Endothelial cell of umbilical vein (primary cell): ENCODE measurements around the gene SLC24A1. TPM values are rescaled to one million over a fixed set of nuclear protein-coding genes. Genes with fewer than 3 reads are reported as not detected.

Experiments used
- BruUV-seq: library from RNA; stranded (reverse); fragments of 400-500 nt; replicated peaks from 2 replicates; lab custom pipeline; 2021; lab: Mats Ljungman, UMichigan
- CTCF ChIA-PET: fragments of 300-600, 350-600 bp; sonication (Branson Sonifier 250); formaldehyde crosslinking; loops from one replicate; lab custom pipeline; 2021; ENCODE audit warnings: antibody characterized with exemption, inconsistent platforms; lab: Charles Lee
- POLR2A ChIA-PET: fragments of 300-600, 350-600 bp; sonication (Branson Sonifier 250); formaldehyde crosslinking; loops from one replicate; lab custom pipeline; 2021; ENCODE audit warnings: antibody characterized with exemption, inconsistent platforms; lab: Charles Lee
- DNase-seq: peaks from one replicate; pipeline ENCODE4 v3.0.0-alpha.2; 2011; ENCODE audit warnings: low read depth, low spot score
- FAIRE-seq: peaks from 2 replicates; lab custom pipeline; 2011; peaks lifted over from hg19 to GRCh38; lab: Jason Lieb, UNC
- H2AFZ ChIP-seq: 2 replicates; pipeline ENCODE4 v1.6.0; 2012; ENCODE audit warnings: low read depth, low read length, control low read depth, inconsistent platforms
- H3K27ac ChIP-seq: 2 replicates; pipeline ENCODE4 v1.5.1; 2011; ENCODE audit warnings: low read depth, mild to moderate bottlenecking, control low read depth, low read length, moderate library complexity; ENCODE audit not compliant: insufficient read depth
- H3K27me3 ChIP-seq, 2 experiments: 2 replicates each; pipeline versions ENCODE4 v1.6.0 to v1.6.1; 2011; ENCODE audit warnings: low read length in 2 of 2, mixed read lengths in 1 of 2; ENCODE audit not compliant: control insufficient read depth in 2 of 2, insufficient read depth in 2 of 2
- H3K36me3 ChIP-seq, 2 experiments: 2 replicates in 1 of 2; 3 replicates in 1 of 2; pipeline ENCODE4 v1.5.1; 2011; ENCODE audit warnings: low read length in 2 of 2, mild to moderate bottlenecking in 1 of 2, moderate library complexity in 1 of 2; ENCODE audit not compliant: control insufficient read depth in 2 of 2, insufficient read depth in 2 of 2; ENCODE audit errors: extremely low read depth in 1 of 2
- H3K4me1 ChIP-seq: 3 replicates; pipeline ENCODE4 v1.5.1; 2011; ENCODE audit warnings: mild to moderate bottlenecking, low read length; ENCODE audit not compliant: control insufficient read depth, insufficient read depth; ENCODE audit errors: extremely low read depth
- H3K4me2 ChIP-seq: 2 replicates; pipeline ENCODE4 v1.6.1; 2011; ENCODE audit warnings: low read length, control low read depth, mixed read lengths; ENCODE audit not compliant: insufficient read depth
- H3K4me3 ChIP-seq, 3 experiments: fragments of 200-600 bp in 1 of 3; sonication (generic), shearing (Covaris generic) in 1 of 3; replicated peaks in 1 of 3; 2 replicates each; pipeline ENCODE4 v1.5.1; 2011 to 2016; ENCODE audit warnings: control low read depth in 3 of 3, low read length in 3 of 3, mild to moderate bottlenecking in 2 of 3, inconsistent platforms in 1 of 3, low read depth in 1 of 3, moderate library complexity in 1 of 3; ENCODE audit not compliant: insufficient read depth in 1 of 3
- H3K79me2 ChIP-seq: 2 replicates; pipeline ENCODE4 v1.6.0; 2012; ENCODE audit warnings: low read length, inconsistent platforms; ENCODE audit not compliant: control insufficient read depth, insufficient read depth
- H3K9ac ChIP-seq: replicated peaks from 2 replicates; pipeline ENCODE3; 2011; ENCODE audit warnings: low read length, control low read depth; ENCODE audit not compliant: insufficient read depth; ENCODE audit errors: extremely low read depth
- H3K9me1 ChIP-seq: replicated peaks from 3 replicates; pipeline ENCODE4 v1.6.0; 2011; ENCODE audit warnings: mild to moderate bottlenecking, low read length; ENCODE audit not compliant: control insufficient read depth, insufficient read depth; ENCODE audit errors: extremely low read depth
- H3K9me3 ChIP-seq: replicated peaks from 2 replicates; pipeline ENCODE4 v1.5.1; 2012; ENCODE audit warnings: low read length, inconsistent platforms; ENCODE audit not compliant: control insufficient read depth, insufficient read depth
- H4K20me1 ChIP-seq: replicated peaks from 2 replicates; pipeline ENCODE3; 2011; ENCODE audit warnings: mild to moderate bottlenecking, low read length; ENCODE audit not compliant: control insufficient read depth, insufficient read depth; ENCODE audit errors: extremely low read depth
- CTCF ChIP-seq, 2 donors: IDR thresholded peaks; 1 replicate in 1 of 2; 2 replicates in 1 of 2; pipeline ENCODE4 v1.5.1; 2011; ENCODE audit warnings: low read length in 2 of 2, mild to moderate bottlenecking in 2 of 2, moderate library complexity in 2 of 2, control low read depth in 1 of 2, inconsistent platforms in 1 of 2, low read depth in 1 of 2; ENCODE audit not compliant: insufficient read depth in 1 of 2; ENCODE audit errors: extremely low read depth in 1 of 2
- EZH2 ChIP-seq: IDR thresholded peaks from 2 replicates; pipeline ENCODE4 v1.6.1; 2012; ENCODE audit warnings: borderline replicate concordance, low read depth, mild to moderate bottlenecking, moderate library complexity, low read length, inconsistent platforms; ENCODE audit not compliant: severe bottlenecking
- FOS ChIP-seq: IDR thresholded peaks from 2 replicates; pipeline ENCODE4 v1.6.1; 2011; ENCODE audit warnings: mild to moderate bottlenecking, low read length, moderate library complexity, borderline replicate concordance; ENCODE audit not compliant: insufficient read depth
- GATA2 ChIP-seq: IDR thresholded peaks from 2 replicates; pipeline ENCODE4 v1.7.0; 2011; ENCODE audit warnings: low read depth, mild to moderate bottlenecking, moderate library complexity, mixed read lengths, low read length; ENCODE audit not compliant: insufficient read length, insufficient read depth
- JUN ChIP-seq: IDR thresholded peaks from 2 replicates; pipeline ENCODE4 v1.6.1; 2011; ENCODE audit warnings: borderline replicate concordance, low read depth; ENCODE audit not compliant: insufficient read length, insufficient read depth
- MAX ChIP-seq: IDR thresholded peaks from 2 replicates; pipeline ENCODE4 v1.6.1; 2011; ENCODE audit not compliant: insufficient read depth, insufficient read length
- MYC ChIP-seq: IDR thresholded peaks from one replicate; pipeline ENCODE4 v1.6.1; 2011; ENCODE audit warnings: mild to moderate bottlenecking, low read depth, low read length
- POLR2A ChIP-seq: IDR thresholded peaks from 2 replicates; pipeline ENCODE4 v1.6.1; 2012; ENCODE audit warnings: low read depth, mild to moderate bottlenecking, control low read depth, low read length
- POLR2AphosphoS5 ChIP-seq: IDR thresholded peaks from 2 replicates; pipeline ENCODE4 v1.6.1; 2012; ENCODE audit warnings: low read depth, mild to moderate bottlenecking, control low read depth, low read length, moderate library complexity; ENCODE audit not compliant: insufficient read depth
- dilution Hi-C: fragments of 300-500 bp; cut with MboI; formaldehyde crosslinking; loops from one replicate; pipeline ENCODE4 v1.15.0; 2019; ENCODE audit warnings: low sequenced_read_pairs; ENCODE audit not compliant: extremely low pct_ligation_motif_present
- intact Hi-C: fragments of 100-400 bp; cut with micrococcal nuclease; formaldehyde crosslinking; loops from one replicate; pipeline ENCODE4 v1.10.0; 2022
- polyA plus RNA-seq, 4 experiments: library from polyadenylated mRNA; depleted of rRNA in 3 of 4; stranded (reverse) in 3 of 4; unstranded in 1 of 4; fragments of >200 nt; gene quantifications; 2 replicates each; pipeline versions ENCODE4 v1.2.1 to v1.2.3, GENCODE V29; 2011 to 2012; ENCODE audit warnings: missing spikeins in 1 of 4
- total RNA-seq: library from RNA; stranded (reverse); gene quantifications from 2 replicates; pipeline ENCODE4 v1.2.3, GENCODE V29; 2021

Gene SLC24A1
- total and polyA plus RNA-seq, 2 donors (not counting 3 experiments of a cell fraction or from before 2014, with no cell fraction given): 3.6 to 7.3 TPM

GRCh38 chr15:65577129-65577996 lies 44.4 kb upstream of the SLC24A1 start:
- DNase-seq (no peak), FAIRE-seq (no peak)
- BruUV-seq: TSS peak; percentile 53
- Histone ChIP-seq H3K27me3 (no peaks in the 10 kb centered on the region), H3K27ac (peak overlapping the region; percentile 6), H3K4me2 (no peak overlapping the region), H3K9me1 (no peaks in the 10 kb centered on the region), H3K9me3 (no peaks in the 10 kb centered on the region), H4K20me1 (no peaks in the 10 kb centered on the region), H3K4me1 (peaks cover 29% of the 10 kb centered on the region), H3K9ac (no peak overlapping the region), H3K36me3 (peaks cover 5 to 10% of the 10 kb centered on the region in 2 experiments), H3K4me3 (no peak overlapping the region), H2AFZ (no peak overlapping the region), H3K79me2 (no peaks in the 10 kb centered on the region)
- ChIA-PET POLR2A (no interaction called here), CTCF (interaction anchor here (1.4 kb wide), 1 partner anchor 19 kb away, joined by 4 read pairs; no protein-coding TSS in a partner anchor)
- TF ChIP-seq CTCF (IDR thresholded peaks at IDR 0.05; ENCODE audit: extremely low read depth in 1 of 2, insufficient read depth in 1 of 2, low read depth in 1 of 2, low read length in 2 of 2): no peak
- no peak for TF ChIP-seq POLR2AphosphoS5
- no peak for TF ChIP-seq GATA2
- no peak for TF ChIP-seq JUN
- TF ChIP-seq EZH2: no peak
- TF ChIP-seq FOS: no peak
- no peak for TF ChIP-seq MYC
- TF ChIP-seq POLR2A: no peak
- no peak for TF ChIP-seq MAX
- intact Hi-C loops: no loop called here
- dilution Hi-C loops: no loop called here
